ENCODE results near the gene USO1. TPM values are rescaled to one million over a fixed set of nuclear protein-coding genes. Genes with fewer than 3 reads are reported as not detected.

The USO1 gene
- total RNA-seq, 1 experiment from 2014 or later = 110 TPM

DNA sequence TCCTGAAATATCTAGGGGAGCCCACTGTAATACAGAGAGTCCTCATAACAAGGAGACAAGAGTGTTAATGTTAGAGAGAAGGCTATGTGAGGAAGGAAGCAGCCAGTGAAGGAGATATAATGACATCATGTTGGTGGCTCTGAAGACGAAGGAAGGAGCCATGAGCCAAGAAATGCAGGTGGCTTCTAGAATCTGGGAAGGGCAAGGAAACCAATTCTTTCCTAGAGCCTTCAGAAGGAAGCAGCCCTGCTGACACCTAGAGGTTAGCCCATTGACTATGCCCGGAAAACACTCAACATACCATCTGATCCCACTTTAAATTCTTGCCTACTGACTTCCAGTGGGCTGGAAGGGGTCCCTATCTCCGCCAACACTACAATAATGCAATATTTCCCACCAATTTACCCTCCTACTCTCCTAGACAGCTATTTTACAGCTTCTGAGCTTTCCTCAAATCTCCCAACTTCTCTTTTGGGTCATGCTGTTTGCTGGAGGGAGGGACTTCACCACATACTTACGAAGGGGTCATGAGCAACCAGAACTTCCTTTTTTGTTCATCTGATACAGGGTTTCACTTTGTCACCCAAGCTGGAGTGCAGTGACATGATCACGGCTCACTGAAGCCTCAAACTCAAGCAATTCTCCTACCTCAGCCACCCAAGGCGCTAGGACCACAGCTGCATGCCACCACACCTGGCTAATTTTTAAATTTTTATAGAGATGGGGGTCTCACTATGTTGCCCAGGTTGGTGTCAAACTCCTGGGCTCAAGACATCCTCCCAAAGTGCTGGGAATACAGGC, 26.0 kb upstream of the USO1 start:
- no peak overlapping the region for H3K4me2 ChIP-seq (ENCODE audit: insufficient read depth, insufficient read length, low read length)
- H2BK5ac ChIP-seq (ENCODE audit: insufficient read length, low read length) = no peak overlapping the region
- DNase-seq = no peak
- H3K23me2 ChIP-seq (ENCODE audit: insufficient read length, low read depth, low read length, poor library complexity, severe bottlenecking) = no peaks in the 10 kb centered on the region
- H3K9me3 Mint-ChIP-seq = no peaks in the 10 kb centered on the region; a peak in 1 of 5 replicates
- H3K14ac ChIP-seq (ENCODE audit: insufficient read depth, low read length) = no peak overlapping the region
- H2AK5ac ChIP-seq (ENCODE audit: insufficient read length, low read length) = no peak overlapping the region
- H3K18ac ChIP-seq (ENCODE audit: insufficient read length, low read depth, low read length) = no peak overlapping the region
- H4K8ac ChIP-seq (replicated peaks; ENCODE audit: insufficient read length, low read depth, low read length) = no peak overlapping the region
- H4K5ac ChIP-seq (ENCODE audit: insufficient read length, low read depth, low read length) = no peak overlapping the region
- H3K27ac ChIP-seq (ENCODE audit: insufficient read length, low read depth, low read length) = no peak overlapping the region
- WGBS (ENCODE audit: extremely low coverage, insufficient read length, low lambda C conversion rate) = no CpG with 5 or more reads among the region's 6 CpGs
- H3K27ac Mint-ChIP-seq = peak overlapping the region; percentile 1 to 85 (median 15); a peak in 5 of 7 replicates
- no peak overlapping the region for H3K23ac ChIP-seq (ENCODE audit: insufficient read length, low read depth, low read length)
- no peak overlapping the region for H2AFZ ChIP-seq (ENCODE audit: low read length)
- no peak overlapping the region for H2BK20ac ChIP-seq (ENCODE audit: low read depth, low read length, poor library complexity, severe bottlenecking)
- TF ChIP-seq, protein P1, sequence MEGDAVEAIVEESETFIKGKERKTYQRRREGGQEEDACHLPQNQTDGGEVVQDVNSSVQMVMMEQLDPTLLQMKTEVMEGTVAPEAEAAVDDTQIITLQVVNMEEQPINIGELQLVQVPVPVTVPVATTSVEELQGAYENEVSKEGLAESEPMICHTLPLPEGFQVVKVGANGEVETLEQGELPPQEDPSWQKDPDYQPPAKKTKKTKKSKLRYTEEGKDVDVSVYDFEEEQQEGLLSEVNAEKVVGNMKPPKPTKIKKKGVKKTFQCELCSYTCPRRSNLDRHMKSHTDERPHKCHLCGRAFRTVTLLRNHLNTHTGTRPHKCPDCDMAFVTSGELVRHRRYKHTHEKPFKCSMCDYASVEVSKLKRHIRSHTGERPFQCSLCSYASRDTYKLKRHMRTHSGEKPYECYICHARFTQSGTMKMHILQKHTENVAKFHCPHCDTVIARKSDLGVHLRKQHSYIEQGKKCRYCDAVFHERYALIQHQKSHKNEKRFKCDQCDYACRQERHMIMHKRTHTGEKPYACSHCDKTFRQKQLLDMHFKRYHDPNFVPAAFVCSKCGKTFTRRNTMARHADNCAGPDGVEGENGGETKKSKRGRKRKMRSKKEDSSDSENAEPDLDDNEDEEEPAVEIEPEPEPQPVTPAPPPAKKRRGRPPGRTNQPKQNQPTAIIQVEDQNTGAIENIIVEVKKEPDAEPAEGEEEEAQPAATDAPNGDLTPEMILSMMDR (conservative IDR thresholded peaks at IDR 0.05) = 0 out of 3 replicates have a peak, but pooled peaks have one; percentile 17
- no peak overlapping the region for H2BK12ac ChIP-seq (ENCODE audit: insufficient read length, low read depth, low read length)
- H4K91ac ChIP-seq (ENCODE audit: insufficient read length, low read depth, low read length) = no peak overlapping the region
- peaks cover 35 to 41% of the 10 kb centered on the region in 2 experiments for H3K4me1 Mint-ChIP-seq
- no peak overlapping the region for H2BK120ac ChIP-seq (ENCODE audit: low read depth, low read length, poor library complexity, severe bottlenecking)
- no peaks in the 10 kb centered on the region for H3K9me3 ChIP-seq (ENCODE audit: control insufficient read depth, low read depth, low read length)
- H3K4me1 ChIP-seq (ENCODE audit: insufficient read depth, low read length) = peaks cover 10% of the 10 kb centered on the region; the same call in 1 of the 2 replicates
- no peaks in the 10 kb centered on the region for H3K79me1 ChIP-seq (ENCODE audit: insufficient read depth, low read depth, low read length, poor library complexity, severe bottlenecking)
- H3K79me2 ChIP-seq (ENCODE audit: insufficient read depth, low read length) = peaks cover 11% of the 10 kb centered on the region; the same call in 1 of the 2 replicates
- H2BK15ac ChIP-seq (ENCODE audit: low read depth, low read length) = no peak overlapping the region
- no peaks in the 10 kb centered on the region for H3K27me3 Mint-ChIP-seq (ENCODE audit: low read depth)
- H3K9ac ChIP-seq (ENCODE audit: extremely low read depth, insufficient read length, low read length) = no peak overlapping the region
- H3K4ac ChIP-seq (ENCODE audit: low read depth, low read length) = no peak overlapping the region
- no peak overlapping the region for H3K56ac ChIP-seq (ENCODE audit: insufficient read length, low read depth, low read length)
- H4K20me1 ChIP-seq (ENCODE audit: control insufficient read depth, insufficient read depth, insufficient read length) = no peaks in the 10 kb centered on the region
- peaks cover 12 to 35% (median 24%) of the 10 kb centered on the region in 3 experiments for H3K36me3 Mint-ChIP-seq (ENCODE audit: insufficient read depth in 1 of 3, low read depth in 3 of 3)
- H3T11ph ChIP-seq (ENCODE audit: low read length) = no peak overlapping the region
- no peak overlapping the region for H3K4me3 Mint-ChIP-seq
- H3K27me3 ChIP-seq (ENCODE audit: insufficient read depth, low read length) = no peaks in the 10 kb centered on the region

All from H9 (cell line).